Measurements from ENCODE around the gene PHACTR3.

PHACTR3 gene

DNA sequence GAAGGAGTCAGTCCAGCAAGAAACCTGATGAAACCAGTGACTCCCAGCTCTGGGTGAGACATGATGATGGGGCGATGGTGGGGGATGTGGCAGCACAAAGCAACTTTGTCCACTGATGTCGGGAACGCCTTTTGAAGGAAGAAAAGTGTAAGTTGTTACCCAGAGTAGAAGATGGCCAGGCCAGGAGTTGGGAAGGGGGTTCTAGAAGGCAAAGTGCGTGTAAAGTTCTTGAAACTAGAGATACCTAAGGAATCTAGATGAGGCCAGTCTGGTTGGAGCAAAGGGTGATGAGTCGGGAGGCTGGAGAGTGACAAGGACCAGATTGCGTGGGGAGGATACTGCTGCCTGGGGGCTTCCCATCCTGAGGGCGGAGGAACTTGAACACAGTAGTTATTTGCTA is 117.0 kb downstream of the PHACTR3 start:
- H2AFZ ChIP-seq (ENCODE audit: low read length), result no peak overlapping the region
- no peaks in the 10 kb centered on the region for H3K4me1 ChIP-seq (ENCODE audit: low read length)
- no peak for DNase-seq
- H3K36me3 ChIP-seq (replicated peaks; ENCODE audit: insufficient read depth, low read length), result no peaks in the 10 kb centered on the region
- no peak overlapping the region for H3K4me3 ChIP-seq (ENCODE audit: low read length)
- H3K27me3 ChIP-seq (replicated peaks; ENCODE audit: insufficient read depth, low read length), result peaks cover 53% of the 10 kb centered on the region
- no peak overlapping the region for H3K9ac ChIP-seq (ENCODE audit: low read length)
- no peaks in the 10 kb centered on the region for H3K79me2 ChIP-seq (ENCODE audit: low read length)
- H4K20me1 ChIP-seq (ENCODE audit: insufficient read depth, low read length), result no peaks in the 10 kb centered on the region
- H3K27ac ChIP-seq (ENCODE audit: low read length), result no peak overlapping the region
- no peaks in the 10 kb centered on the region for H3F3A ChIP-seq (ENCODE audit: insufficient read depth, low read length)
- no peaks in the 10 kb centered on the region for H3K9me2 ChIP-seq (replicated peaks; ENCODE audit: insufficient read depth, low read length)
- TF ChIP-seq, protein P1, sequence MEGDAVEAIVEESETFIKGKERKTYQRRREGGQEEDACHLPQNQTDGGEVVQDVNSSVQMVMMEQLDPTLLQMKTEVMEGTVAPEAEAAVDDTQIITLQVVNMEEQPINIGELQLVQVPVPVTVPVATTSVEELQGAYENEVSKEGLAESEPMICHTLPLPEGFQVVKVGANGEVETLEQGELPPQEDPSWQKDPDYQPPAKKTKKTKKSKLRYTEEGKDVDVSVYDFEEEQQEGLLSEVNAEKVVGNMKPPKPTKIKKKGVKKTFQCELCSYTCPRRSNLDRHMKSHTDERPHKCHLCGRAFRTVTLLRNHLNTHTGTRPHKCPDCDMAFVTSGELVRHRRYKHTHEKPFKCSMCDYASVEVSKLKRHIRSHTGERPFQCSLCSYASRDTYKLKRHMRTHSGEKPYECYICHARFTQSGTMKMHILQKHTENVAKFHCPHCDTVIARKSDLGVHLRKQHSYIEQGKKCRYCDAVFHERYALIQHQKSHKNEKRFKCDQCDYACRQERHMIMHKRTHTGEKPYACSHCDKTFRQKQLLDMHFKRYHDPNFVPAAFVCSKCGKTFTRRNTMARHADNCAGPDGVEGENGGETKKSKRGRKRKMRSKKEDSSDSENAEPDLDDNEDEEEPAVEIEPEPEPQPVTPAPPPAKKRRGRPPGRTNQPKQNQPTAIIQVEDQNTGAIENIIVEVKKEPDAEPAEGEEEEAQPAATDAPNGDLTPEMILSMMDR (IDR thresholded peaks at IDR 0.05; ENCODE audit: low read length), result no peak
- TF ChIP-seq EZH2phosphoT487 (IDR thresholded peaks at IDR 0.05; ENCODE audit: low read length) (no peak), EZH2 (optimal IDR thresholded peaks at IDR 0.05; ENCODE audit: low read depth, low read length) (no peak)
- no peak overlapping the region for H3K4me2 ChIP-seq (ENCODE audit: low read depth, low read length)
- H3K9me3 ChIP-seq (replicated peaks; ENCODE audit: insufficient read depth, low read length), result no peaks in the 10 kb centered on the region

DNA sequence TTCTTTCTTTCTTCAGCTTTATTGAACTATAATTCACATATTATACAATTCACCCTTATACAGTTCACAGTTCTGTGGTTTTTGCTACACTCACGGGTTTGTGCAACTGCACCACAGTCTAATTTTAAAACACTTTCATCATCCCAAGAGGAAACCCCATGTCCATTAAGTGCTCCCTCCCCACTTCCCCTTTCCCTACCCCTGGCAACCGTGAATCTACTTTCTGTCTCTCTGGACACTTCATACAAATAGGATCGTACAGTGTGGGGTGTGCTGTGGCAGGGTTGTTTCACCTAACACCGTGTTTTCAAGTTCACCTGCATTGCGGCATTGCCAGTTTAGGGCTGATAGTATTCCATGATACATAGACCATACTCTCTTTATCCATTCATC is 118.8 kb downstream of the PHACTR3 start:
- H3K36me3 ChIP-seq (replicated peaks; ENCODE audit: insufficient read depth, low read length), result no peaks in the 10 kb centered on the region
- H3K9me3 ChIP-seq (replicated peaks; ENCODE audit: insufficient read depth, low read length), result no peaks in the 10 kb centered on the region
- H3K27me3 ChIP-seq (replicated peaks; ENCODE audit: insufficient read depth, low read length), result peaks cover 66% of the 10 kb centered on the region
- H3K9me2 ChIP-seq (replicated peaks; ENCODE audit: insufficient read depth, low read length), result no peaks in the 10 kb centered on the region
- no peaks in the 10 kb centered on the region for H3F3A ChIP-seq (ENCODE audit: insufficient read depth, low read length)
- TF ChIP-seq, protein P1 (IDR thresholded peaks at IDR 0.05; ENCODE audit: low read length), result no peak
- TF ChIP-seq EZH2 (optimal IDR thresholded peaks at IDR 0.05; ENCODE audit: low read depth, low read length), result no peak
- DNase-seq, result no peak
- H3K4me2 ChIP-seq (ENCODE audit: low read depth, low read length), result no peak overlapping the region
- no peaks in the 10 kb centered on the region for H3K4me1 ChIP-seq (ENCODE audit: low read length)
- H3K27ac ChIP-seq (ENCODE audit: low read length), result no peak overlapping the region
- H3K79me2 ChIP-seq (ENCODE audit: low read length), result no peaks in the 10 kb centered on the region
- no peak overlapping the region for H3K4me3 ChIP-seq (ENCODE audit: low read length)
- no peak overlapping the region for H3K9ac ChIP-seq (ENCODE audit: low read length)
- no peaks in the 10 kb centered on the region for H4K20me1 ChIP-seq (ENCODE audit: insufficient read depth, low read length)
- H2AFZ ChIP-seq (ENCODE audit: low read length), result no peak overlapping the region

DNA sequence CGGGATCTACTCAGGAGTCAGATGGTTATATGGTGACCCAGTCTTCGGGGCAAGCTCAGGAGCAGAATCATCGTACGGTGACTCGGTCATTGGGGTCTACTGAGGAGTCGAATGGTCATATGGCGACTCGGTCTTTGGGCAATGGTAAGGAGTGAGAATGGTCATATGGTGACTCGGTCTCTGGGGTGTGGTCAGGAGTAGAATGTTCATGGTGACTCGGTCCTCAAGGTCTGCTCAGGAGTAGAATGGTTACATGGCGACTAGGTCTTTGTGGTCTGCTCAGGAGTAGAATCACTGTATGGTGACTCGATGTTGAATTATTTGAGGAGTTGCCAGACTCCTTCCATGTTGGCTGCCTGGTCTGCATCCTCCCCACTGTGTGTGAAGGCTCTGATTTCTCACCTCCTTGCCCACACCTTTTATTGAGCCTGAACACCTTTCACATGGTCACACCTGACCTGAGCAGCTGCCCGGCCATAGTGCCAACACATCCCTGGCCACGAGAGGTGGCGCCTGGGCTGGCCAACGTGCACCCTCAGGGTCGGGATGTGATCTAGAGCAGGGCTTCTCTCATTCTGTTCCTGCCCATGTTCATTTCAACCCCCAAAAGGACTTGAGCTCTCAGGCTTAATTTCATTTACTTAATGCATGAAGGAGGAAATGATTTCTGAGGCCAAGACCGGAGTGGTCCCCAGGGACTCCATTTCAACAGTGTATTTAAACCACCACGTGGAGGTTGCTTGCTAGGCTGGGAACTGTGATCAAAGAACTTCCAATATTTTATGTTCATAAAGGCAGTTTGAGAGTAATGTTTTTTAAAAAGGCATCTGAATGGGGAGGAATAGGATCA is 119.5 kb downstream of the PHACTR3 start:
- no peak overlapping the region for H3K4me3 ChIP-seq (ENCODE audit: low read length)
- no peak overlapping the region for H3K9ac ChIP-seq (ENCODE audit: low read length)
- no peaks in the 10 kb centered on the region for H3F3A ChIP-seq (ENCODE audit: insufficient read depth, low read length)
- no peak overlapping the region for H3K4me2 ChIP-seq (ENCODE audit: low read depth, low read length)
- H3K27ac ChIP-seq (ENCODE audit: low read length), result no peak overlapping the region
- H3K9me3 ChIP-seq (replicated peaks; ENCODE audit: insufficient read depth, low read length), result no peaks in the 10 kb centered on the region
- H3K36me3 ChIP-seq (replicated peaks; ENCODE audit: insufficient read depth, low read length), result no peaks in the 10 kb centered on the region
- H2AFZ ChIP-seq (ENCODE audit: low read length), result no peak overlapping the region
- no peaks in the 10 kb centered on the region for H3K4me1 ChIP-seq (ENCODE audit: low read length)
- no peaks in the 10 kb centered on the region for H4K20me1 ChIP-seq (ENCODE audit: insufficient read depth, low read length)
- no peaks in the 10 kb centered on the region for H3K79me2 ChIP-seq (ENCODE audit: low read length)
- peaks cover 64% of the 10 kb centered on the region for H3K27me3 ChIP-seq (replicated peaks; ENCODE audit: insufficient read depth, low read length)
- TF ChIP-seq, protein P1 (IDR thresholded peaks at IDR 0.05; ENCODE audit: low read length), result no peak
- TF ChIP-seq EZH2phosphoT487 (IDR thresholded peaks at IDR 0.05; ENCODE audit: low read length), result no peak
- no peaks in the 10 kb centered on the region for H3K9me2 ChIP-seq (replicated peaks; ENCODE audit: insufficient read depth, low read length)
- no peak for DNase-seq

All from MM.1S (cell line).